DMS 273 (cell line): Measurements from ENCODE around the gene ERAL1.
"Not testable (repeated sequence)": the region's sequence is repeated elsewhere in the genome, so short reads cannot be mapped to it uniquely, and the experiment has no call there.

ENCODE experiments used
- DNase-seq: peaks from one replicate; lab custom pipeline; 2025; ENCODE audit not compliant: unreplicated experiment; lab: John Stamatoyannopoulos, UW

Gene ERAL1

DNA sequence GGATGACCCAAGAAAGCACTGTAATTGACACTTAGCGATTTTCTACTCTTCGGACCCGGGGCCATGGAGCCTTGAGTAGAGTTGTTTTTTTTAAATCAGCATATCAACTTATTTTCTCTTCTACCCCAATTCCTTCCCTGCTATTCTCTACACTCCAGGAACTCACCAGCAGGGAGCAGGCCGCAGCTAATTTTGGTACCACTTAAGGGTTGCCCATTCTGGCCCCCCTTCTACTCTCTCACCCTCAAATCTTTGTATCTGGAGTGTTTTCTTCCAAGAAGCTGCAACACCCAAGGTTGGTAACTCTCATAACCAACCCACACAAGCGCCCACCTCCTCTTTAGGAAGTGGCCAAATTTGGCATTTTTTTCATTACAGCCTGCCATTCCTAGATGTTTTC lies 5.5 kb upstream of the ERAL1 start:
- peak; percentile 57 for DNase-seq

DNA sequence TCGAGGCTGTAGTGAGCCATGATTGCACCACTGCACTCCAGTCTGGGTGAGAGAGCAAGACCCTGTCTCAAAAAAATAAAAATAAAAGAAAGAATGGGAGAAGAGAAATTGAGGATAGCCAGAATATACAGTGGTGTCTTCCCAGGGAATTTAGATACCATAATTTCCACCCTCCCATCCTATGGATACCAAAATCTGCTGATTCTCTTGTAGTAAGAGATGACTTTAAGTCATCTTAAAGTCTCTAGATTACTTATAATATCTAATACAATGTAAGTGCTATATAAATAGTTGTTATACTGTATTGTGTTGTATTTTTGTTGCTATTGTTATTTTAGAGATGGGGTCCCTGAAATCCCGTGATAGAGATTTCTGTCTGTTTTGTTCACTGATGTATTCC lies 1.5 kb upstream of the ERAL1 start:
- DNase-seq, result no peak

DNA sequence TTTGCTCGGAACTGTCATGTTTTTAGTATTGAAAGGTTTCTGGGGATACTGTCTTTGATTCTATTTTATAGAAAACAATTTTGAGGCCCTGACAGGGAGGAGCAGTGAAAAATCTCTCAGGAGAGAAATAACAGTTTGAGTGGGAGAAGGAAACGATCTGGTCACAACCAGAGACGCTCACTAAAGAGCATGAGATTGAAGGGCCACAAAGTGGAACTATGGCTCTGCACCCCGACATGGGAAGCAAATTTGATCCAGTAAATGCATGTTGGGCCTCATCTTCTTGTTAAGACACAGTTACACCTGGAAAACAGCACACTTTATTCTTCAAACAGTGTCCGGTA lies 492 bp downstream of the ERAL1 start:
- DNase-seq, result no peak

DNA sequence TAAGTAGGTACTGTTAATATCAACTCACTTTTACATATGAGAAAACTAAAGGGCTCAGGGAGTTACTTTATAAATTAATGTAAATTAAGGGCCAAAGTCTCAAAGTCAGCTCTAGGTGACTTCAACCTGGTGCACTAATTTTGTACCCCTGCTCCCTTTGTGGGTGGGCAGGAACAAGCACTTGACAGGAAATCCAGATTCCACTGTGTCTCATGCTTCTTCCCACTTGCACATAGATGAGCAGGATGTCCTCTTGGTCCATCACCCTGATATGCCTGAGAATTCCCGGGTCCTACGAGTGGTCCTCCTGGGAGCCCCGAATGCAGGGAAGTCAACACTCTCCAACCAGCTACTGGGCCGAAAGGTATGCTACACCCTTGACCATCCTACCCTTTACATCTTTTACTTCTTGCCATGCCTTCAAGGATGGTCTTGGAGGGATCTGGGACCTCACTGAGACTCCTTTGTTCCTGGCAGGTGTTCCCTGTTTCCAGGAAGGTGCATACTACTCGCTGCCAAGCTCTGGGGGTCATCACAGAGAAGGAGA lies 1.3 kb downstream of the ERAL1 start:
- DNase-seq, result no peak

DNA sequence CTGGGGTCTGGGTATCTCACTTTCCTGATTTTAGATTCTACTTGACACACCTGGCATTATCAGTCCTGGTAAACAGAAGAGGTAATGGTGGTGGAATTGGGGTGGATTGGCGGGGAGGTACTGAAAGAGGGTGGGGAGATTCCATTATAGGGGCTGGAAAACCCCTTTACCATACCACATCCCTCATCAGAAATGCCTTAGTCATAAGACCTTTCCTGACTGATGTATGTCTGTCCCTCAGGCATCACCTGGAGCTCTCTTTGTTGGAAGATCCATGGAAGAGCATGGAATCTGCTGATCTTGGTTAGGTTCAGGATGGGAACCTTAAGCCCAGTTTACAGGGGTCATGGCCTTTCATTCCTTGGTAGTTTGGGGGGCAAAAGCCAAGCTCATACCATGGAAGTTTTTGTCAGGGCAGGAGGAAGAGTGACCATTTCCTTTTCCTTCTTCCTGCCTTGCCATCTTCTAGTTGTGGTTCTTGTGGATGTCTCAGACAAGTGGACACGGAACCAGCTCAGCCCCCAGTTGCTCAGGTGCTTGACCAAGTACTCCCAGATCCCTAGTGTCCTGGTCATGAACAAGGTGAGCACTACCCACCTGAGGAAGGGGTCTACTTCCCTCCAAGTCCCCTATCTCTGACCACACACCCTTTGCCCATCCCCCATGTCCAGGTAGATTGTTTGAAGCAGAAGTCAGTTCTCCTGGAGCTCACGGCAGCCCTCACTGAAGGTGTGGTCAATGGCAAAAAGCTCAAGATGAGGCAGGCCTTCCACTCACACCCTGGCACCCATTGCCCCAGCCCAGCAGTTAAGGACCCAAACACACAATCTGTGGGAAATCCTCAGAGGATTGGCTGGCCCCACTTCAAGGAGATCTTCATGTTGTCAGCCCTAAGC lies 3.3 kb downstream of the ERAL1 start:
- no peak for DNase-seq

DNA sequence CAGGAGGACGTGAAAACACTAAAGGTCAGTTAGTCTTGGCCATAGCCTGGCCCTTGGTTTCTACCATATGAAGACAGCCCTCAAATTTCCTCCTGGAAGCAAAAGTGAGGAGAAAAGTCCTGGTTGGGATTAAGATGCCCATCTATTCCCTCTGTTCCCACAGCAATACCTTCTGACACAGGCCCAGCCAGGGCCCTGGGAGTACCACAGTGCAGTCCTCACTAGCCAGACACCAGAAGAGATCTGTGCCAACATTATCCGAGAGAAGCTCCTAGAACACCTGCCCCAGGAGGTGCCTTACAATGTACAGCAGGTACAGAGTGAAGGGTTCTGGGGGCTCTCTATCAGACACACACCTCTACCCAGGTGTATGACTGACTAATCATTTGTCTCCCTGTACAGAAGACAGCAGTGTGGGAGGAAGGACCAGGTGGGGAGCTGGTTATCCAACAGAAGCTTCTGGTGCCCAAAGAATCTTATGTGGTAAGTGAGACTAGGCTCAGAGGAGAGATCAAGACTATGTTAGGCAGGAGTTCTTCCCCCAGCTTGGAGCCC lies 4.1 kb downstream of the ERAL1 start:
- DNase-seq, result no peak

DNA sequence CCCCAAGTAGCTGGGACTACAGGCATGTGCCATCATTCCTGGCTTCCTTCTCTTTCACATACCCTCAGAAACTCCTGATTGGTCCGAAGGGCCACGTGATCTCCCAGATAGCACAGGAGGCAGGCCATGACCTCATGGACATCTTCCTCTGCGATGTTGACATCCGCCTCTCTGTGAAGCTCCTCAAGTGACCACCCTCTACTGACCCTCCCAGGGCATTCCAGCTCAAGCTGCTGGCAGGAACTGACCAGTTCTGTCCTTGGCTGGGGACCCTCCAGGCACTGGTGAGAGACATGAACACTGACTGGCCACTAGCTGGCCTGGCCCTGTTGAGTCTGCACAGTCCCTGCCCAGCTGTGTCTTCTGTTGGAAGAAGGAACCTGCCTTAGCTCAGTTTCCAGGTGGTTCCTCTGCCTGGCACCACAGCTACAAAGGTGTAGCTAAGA lies 5.6 kb downstream of the ERAL1 start:
- no peak for DNase-seq

DNA sequence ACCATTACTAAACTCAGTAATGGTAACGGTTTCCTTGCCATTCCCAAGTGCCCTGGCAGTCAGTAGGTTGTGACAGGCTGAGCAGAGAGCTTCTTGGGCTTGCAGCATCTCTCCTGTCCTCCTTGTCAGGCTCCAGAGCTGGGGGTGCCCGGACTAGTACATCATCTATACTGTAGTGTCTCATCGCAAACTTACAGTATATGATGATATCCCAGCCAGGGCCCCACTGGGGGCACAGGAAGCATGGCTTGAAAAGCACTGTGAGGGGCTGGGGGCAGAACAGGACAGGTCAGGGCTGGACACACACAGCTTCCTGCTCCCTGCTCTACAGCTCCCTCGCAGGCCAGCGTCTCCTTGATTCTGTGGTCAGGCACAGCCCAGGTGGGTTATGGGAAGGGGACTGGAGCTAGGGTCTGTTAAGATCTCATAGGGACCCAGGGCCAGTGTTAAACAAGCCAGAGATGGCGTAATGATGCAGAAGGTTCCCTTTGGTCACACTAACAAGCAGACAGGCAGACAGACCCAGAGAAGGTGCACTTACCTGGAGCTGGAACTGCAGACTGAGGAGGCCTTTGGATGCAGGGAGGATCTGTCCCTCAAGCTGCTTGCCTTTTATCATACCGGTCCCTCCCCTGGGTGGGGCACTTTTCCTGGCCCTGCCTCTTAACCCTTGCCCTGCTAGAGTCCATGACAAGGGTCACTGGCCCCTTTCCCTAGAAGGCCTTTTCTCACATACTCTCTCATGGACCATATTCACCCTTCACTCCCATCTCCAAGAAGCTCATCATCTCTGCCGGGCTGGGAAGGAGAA lies 6.8 kb downstream of the ERAL1 start:
- DNase-seq, result no peak

DNA sequence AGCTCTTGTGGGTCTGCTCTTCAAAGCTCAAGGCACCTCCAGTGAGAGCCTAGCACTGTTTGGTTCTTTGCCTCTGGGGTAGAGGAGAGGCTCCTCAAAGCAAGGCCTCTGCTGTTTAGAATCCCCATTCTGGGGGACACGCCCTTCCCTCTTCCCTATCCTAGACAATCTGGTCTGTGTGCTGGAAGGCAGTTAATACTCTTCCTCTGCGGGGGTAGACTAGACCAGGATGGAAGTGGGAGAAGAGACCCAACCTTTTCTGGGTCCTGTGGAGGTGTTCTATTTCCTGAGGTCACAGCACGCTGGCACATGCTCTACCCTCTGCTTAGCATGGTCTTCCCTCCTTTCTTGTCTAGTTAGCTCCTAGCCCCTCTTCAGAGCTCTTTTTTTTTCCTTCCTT lies 7.7 kb downstream of the ERAL1 start:
- DNase-seq, result no peak

DNA sequence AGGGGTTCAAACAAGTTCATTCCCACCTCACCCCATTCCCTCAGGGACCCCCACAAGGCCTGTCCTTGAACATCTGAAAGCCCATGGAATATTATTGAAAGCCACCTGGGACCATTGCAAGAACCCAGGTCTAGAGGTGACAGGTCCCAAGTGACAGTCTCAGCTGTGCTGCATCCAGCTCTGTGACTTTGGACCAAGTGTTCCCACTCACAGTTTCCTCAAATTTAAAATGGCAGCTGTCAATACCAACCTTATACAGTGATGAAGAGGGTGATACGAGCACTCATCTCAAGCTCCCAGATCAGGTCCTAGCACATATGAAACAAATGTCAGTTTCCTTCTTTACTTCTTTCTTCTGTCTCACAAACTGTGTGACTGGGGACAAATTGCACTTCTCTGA lies 9.1 kb downstream of the ERAL1 start:
- DNase-seq, result no peak

DNA sequence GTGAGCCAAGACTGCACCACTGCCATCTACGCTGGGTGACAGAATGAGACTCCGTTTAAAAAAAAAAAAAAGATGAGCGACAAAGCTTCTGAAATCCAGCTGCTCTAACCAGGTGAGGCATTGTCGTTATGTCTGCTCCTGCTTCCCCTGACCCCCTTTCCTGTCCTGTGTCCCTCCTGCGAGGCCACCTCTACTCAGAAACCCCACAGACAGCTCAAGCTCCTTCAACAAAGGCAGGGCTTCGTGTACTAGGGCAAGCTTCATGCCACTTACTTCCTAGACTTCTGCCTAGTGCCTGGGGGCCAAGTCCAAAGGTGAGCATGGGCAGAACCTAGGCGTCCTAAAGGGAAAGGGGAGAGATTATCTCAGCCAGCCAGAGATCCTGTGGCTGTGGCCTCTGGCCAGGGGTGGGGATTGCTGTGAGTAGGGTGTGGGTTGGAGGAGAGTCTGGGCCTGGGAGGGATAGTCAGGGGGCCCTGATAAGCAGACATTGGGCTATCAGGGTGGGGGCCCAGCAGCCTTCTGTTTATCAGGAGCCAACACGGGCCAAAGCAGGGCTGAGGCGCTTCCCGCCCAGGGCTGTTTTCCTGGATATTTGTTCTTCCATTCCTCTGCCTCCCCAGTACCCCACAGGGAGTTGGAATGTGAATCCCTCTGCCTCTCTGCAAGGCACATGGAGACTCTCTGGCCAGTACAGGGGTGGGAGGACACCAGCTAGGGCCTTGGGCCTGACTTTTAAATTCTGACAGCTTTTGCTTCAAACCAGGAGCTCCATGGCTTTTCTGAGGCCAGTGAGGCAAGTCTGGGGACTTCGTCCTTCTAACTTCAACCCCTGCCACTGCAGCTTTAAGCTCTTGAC lies 10.4 kb downstream of the ERAL1 start:
- DNase-seq, result no peak

DNA sequence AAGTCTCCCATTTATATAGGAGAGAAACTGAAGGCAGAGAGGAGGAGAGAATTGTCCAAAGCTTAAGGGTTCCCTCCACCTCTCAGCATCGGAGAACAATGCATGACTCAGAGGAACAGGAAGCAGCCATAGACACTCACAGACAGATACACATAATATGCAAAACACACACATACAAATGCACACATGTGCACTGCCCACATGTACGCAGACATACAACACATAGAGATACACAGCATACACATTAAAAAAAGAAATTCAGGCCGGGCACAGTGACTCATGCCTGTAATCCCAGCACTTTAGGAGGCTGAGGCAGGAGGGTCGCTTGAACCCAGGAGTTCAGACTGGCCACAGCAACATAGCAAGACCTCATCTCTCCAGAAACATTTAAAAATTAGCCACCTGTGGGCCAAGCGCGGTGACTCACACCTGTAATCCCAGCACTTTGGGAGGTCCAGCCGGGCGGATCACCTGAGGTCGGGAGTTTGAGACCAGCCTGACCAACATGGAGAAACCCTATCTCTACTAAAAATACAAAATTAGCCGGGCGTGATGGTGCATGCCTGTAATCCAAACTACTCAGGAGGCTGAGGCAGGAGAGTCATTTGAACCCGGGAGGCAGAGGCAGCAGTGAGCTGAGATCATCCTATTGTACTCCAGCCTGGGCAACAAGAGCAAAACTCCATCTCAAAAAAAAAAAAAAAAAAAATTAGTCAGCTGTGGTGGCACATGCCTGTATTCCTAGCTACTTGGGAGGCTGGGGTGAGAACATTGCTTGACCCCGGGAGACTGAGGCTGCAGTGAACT lies 11.3 kb downstream of the ERAL1 start:
- no peak for DNase-seq

DNA sequence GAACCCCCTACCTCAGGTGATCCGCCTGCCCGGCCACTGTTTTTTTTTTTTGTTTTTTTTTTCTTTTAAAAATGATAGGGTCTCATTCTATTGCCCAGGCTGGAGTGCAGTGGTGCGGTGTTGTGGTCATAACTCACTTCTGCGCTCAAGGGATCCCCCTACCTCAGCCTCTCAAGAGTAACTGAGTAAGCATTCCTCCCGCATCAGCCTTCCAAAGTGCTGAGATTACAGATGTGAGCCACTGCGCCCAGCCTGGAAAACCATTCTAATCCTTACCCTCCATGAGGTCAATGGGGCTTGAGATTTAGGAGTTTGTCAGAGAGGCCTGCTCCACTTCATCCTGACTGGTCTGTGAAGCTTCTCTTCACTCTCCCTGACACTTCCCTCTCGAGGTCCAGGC lies 12.5 kb downstream of the ERAL1 start:
- no peak for DNase-seq

DNA sequence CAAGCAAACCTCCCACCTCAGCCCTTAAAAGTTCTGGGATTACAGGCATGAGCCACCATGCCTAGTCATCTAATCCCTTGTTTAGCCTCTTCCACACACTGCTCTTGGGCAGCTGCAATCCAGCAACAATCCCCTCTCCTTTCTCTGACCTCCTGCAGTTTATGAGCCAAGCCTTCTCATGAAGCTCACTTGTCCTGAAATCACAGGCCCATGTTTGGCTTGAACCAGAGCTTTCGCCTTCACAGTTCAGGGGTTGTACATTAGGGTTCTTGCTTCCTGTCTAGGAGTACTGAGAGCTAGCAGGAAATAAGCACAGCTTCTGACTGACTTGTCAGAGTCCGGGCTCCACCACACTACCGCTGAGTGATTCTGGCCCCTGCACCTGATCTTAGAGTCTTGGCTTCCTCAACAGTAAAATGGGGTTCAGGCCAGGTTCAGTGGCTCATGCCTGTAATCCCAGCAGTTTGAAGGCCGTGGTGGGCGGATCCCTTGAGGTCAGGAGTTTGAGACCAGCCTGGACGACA lies 16.3 kb downstream of the ERAL1 start:
- no peak for DNase-seq

DNA sequence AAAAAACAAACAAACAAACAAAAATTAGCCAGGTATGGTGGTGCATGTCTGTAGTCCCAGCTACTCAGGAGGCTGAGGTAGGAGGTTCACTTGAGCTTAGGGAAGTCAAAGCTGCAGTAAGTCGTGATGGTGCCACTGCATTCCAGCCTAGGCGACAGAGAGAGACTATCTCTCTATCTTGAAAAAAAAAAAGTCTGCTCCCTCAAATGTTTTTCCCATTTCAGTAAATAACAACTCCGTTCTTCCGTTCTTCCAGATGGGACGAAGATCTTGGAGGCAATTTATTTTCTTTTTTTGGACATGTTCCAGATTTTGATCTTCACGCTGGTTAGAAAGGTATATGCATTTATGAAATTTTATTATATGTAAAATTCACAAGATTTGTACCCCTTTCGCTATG lies 19.0 kb downstream of the ERAL1 start:
- no peak for DNase-seq

DNA sequence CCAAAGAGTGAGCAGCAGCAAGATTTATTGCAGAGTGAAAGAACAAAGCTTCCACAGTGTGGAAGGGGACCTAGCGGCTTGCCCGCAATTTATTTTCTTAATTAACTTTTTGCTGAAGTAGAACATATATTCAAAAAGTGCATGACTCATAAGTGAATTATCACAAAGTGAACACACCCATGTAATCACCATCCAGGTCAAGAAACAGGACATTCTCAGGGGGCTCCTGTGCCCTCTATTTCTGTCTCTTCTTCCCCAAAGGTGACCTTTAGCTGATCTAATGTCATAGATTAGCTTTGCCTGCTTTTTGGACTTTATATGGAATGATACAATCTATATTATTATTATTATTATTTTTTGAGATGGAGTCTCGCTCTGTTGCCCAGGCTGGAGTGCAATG lies 19.9 kb downstream of the ERAL1 start:
- no peak for DNase-seq

DNA sequence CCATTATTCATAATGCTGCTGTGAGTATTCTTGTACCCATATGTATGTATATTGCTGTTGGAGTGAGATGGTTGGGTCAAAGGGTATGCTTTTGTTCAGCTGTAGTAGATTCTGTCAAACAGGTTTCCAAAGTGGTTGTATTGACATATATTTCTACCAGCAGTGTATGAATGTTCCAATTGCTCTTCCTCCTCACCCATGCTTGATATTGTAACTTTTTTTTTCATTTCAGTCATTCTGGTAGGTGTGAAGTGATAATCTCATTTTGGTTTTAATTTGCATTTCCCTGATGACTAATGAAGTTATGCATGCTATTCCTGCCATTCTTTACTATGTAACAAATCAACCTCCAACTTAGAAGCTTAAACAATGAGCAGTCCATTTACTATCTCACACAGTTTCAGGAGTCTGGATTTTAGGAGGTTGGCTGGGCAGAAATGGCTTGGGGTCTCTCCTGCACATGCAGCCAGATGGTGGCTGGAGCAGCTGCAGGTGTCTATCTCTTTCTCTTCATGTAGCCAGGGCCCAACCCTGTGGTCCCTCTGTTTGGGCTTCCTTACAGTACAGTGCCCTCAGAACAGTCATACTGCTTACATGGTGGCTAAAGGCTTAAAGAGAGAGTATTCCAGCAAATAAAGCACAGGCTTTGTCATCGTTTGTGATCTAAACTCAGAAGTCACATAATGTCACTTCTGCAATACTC lies 21.2 kb downstream of the ERAL1 start:
- DNase-seq, result no peak

DNA sequence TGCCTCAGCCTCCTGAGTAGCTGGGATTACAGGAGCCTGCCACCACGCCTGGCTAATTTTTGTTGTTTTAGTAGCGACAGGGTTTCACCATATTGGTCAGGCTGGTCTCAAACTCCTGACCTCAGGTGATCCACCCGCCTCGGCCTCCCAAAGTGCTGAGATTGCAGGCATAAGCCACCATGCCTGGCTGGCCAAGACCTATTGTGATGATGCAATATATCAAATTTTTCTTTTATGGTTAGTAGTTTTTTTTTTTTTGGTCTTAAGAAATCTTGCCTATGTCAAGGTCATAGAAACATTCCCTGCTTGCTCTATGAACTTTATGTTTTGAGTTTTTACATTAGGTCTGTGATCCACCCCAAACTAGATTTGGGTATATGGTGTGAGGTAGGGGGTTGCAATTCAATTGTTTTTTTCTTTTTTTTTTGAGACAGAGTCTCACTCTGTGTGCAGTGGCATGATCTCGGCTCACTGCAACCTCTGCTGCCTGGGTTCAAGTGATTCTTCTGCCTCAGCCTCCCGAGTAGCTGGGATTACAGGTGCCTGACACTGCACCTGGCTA lies 22.4 kb downstream of the ERAL1 start:
- DNase-seq, result not testable (repeated sequence)
